NOMO-1 treated with DMSO at 0.1 percent for 48 hours (cell line): Measurements from ENCODE around the gene CYB561D1.

ENCODE experiments used
- DNase-seq: peaks from one replicate; lab custom pipeline; 2025; ENCODE audit not compliant: unreplicated experiment; lab: John Stamatoyannopoulos, UW

CYB561D1 gene

GRCh38 chr1:109546311-109547109 is 52.6 kb downstream of the CYB561D1 start:
- DNase-seq = peak; percentile 90

DNA sequence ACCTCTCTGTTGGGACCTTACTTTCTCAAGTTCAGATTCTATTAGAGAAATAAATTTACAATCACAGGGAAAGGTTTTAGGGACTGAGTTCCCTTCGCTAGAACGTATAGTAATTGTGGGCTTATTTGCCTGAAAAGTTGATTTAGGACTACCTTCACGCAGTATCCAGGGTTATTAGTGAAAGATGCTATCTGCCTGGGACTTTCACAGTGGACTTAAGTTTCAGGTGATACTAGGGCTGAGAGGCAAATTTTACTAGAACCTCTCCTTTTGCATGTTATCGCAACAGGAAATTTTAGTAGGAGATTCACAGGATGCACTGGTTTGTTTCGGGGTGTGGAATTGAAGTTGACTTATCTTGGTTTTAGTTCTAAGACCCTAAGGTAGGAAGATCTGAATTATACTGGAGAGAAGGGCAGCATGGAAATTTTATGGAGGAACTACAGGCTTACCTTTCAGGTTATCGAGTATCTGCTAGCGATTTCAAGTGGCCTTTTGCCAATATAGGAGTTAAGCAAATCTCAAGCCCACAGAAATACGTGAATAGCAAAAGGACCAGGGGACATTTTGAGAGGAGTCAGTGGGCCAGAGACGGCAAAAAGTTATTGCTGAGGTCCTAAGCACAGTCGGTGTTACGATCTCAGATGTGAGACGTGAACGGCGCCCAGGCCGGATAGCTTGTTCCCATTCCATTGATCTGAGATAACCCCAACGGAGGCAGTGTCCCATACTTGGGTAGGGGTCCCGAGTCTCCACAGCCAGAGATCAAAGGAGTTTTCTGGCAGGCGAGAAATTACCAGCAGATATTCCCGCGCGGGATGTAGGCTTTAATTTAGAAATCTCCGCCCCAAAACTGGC is 53.8 kb downstream of the CYB561D1 start:
- peak; percentile 32 for DNase-seq

- peak; percentile 98 for DNase-seq
Measured at GRCh38 chr1:109548321-109549267, 54.7 kb downstream of the CYB561D1 start, which contains the start of gene GNAI3. Gene GNAI3 (plus strand): TSS chr1:109548615. CDS start chr1:109548721, 106 bp downstream.
